C4-2B (cell line): Measurements from ENCODE around the gene SLC9C2.
"Not testable (repeated sequence)": the region's sequence is repeated elsewhere in the genome, so short reads cannot be mapped to it uniquely, and the experiment has no call there.

ENCODE experiments used
- CTCF ChIP-seq: fragments of 450-650 bp; conservative IDR thresholded peaks from 2 replicates; pipeline ENCODE4 v1.5.1; 2017; ENCODE audit warnings: mild to moderate bottlenecking
- ZFX ChIP-seq: fragments of 450-650 bp; IDR thresholded peaks from 2 replicates; pipeline ENCODE4 v1.6.1; 2017

- TF ChIP-seq CTCF, ZFX: not testable (repeated sequence)
These were observed 39.0 kb downstream of the SLC9C2 start for GRCh38 chr1:173563846-173564245.
